HCT116 (cell line): ENCODE results near the gene DENND4A. TPM values are rescaled to one million over a fixed set of nuclear protein-coding genes. Genes with fewer than 3 reads are reported as not detected.

Experiments used
- ATAC-seq: fragments of 200-7000 bp; cut with Tn5 transposase; 2 replicates; pipeline ENCODE4 v1.9.1; 2020; ENCODE audit warnings: mild to moderate bottlenecking, moderate library complexity
- BruUV-seq: library from RNA; stranded (reverse); fragments of 400-500 nt; replicated peaks from 2 replicates; lab custom pipeline; 2021; lab: Mats Ljungman, UMichigan
- CTCF ChIA-PET: fragments of 300-600 bp; sonication (Branson Sonifier 250); formaldehyde crosslinking; loops from one replicate; lab custom pipeline; 2021; ENCODE audit warnings: antibody characterized with exemption; lab: Charles Lee
- POLR2A ChIA-PET: fragments of 300-600, 350-600 bp; sonication (Branson Sonifier 250); formaldehyde crosslinking; loops from one replicate; lab custom pipeline; 2021; ENCODE audit warnings: antibody characterized with exemption; lab: Charles Lee
- RAD21 ChIA-PET, 2 experiments: fragments of 300-600 bp; sonication (Branson Sonifier 250); formaldehyde crosslinking; loops; one replicate each; lab custom pipeline; 2023; ENCODE audit warnings: low total read pairs in 2 of 2; ENCODE audit not compliant: uncharacterized antibody in 2 of 2, unreplicated experiment in 2 of 2, low non-redundant PET in 1 of 2; lab: Charles Lee
- DNase-seq: peaks from one replicate; pipeline ENCODE4 v3.0.0-alpha.2; 2010; ENCODE audit warnings: low read depth, low spot score
- H2AFZ ChIP-seq: fragments of 200-600 bp; shearing (Covaris generic), sonication (generic); 2 replicates; pipeline ENCODE4 v1.6.1; 2017; ENCODE audit warnings: low read depth, mixed run types, mixed read lengths, antibody characterized with exemption, low read length; ENCODE audit not compliant: poor library complexity, severe bottlenecking
- H3K27ac ChIP-seq: 2 replicates; pipeline ENCODE4 v1.5.1; 2012; ENCODE audit warnings: low read depth, low read length
- H3K27me3 ChIP-seq: fragments of 200-600 bp; sonication (generic); 2 replicates; pipeline ENCODE4 v1.6.1; 2016; ENCODE audit warnings: mixed run types, low read length, mixed read lengths; ENCODE audit not compliant: insufficient read depth
- H3K36me3 ChIP-seq, 2 experiments: fragments of 200-500 bp in 1 of 2; fragments of 200-600 bp in 1 of 2; sonication (Bioruptor generic) in 1 of 2; sonication (generic) in 1 of 2; 2 replicates each; pipeline versions ENCODE4 v1.5.1 to v1.6.1; 2014 to 2016; ENCODE audit warnings: low read length in 2 of 2, inconsistent platforms in 1 of 2, mixed read lengths in 1 of 2, mixed run types in 1 of 2; ENCODE audit not compliant: insufficient read depth in 2 of 2, control insufficient read depth in 1 of 2
- H3K4me1 ChIP-seq, 2 experiments: fragments of 200-600 bp in 1 of 2; sonication (generic) in 1 of 2; 2 replicates each; pipeline versions ENCODE4 v1.5.1 to v1.6.1; 2012 to 2017; ENCODE audit warnings: low read length in 2 of 2, inconsistent platforms in 1 of 2, mild to moderate bottlenecking in 1 of 2, mixed read lengths in 1 of 2, mixed run types in 1 of 2, moderate library complexity in 1 of 2; ENCODE audit not compliant: insufficient read depth in 2 of 2, control insufficient read depth in 1 of 2
- H3K4me2 ChIP-seq: fragments of 200-600 bp; sonication (generic); 2 replicates; pipeline ENCODE4 v1.6.1; 2017; ENCODE audit warnings: mixed run types, low read length, mixed read lengths
- H3K4me3 ChIP-seq, 2 experiments: fragments of 200-600 bp in 1 of 2; sonication (generic) in 1 of 2; replicated peaks in 1 of 2; 2 replicates each; pipeline ENCODE4 v1.5.1; 2011 to 2016; ENCODE audit warnings: low read length in 2 of 2, control low read depth in 1 of 2, low read depth in 1 of 2, mild to moderate bottlenecking in 1 of 2, mixed read lengths in 1 of 2, mixed run types in 1 of 2
- H3K79me2 ChIP-seq: fragments of 200-600 bp; sonication (generic); 2 replicates; pipeline ENCODE4 v1.6.1; 2017; ENCODE audit warnings: mild to moderate bottlenecking, mixed run types, low read length, moderate library complexity, mixed read lengths; ENCODE audit not compliant: insufficient read depth
- H3K9ac ChIP-seq: fragments of 200-600 bp; sonication (generic); 2 replicates; pipeline ENCODE4 v1.6.1; 2016; ENCODE audit warnings: low read length, mixed read lengths
- H3K9me2 ChIP-seq: fragments of 200-600 bp; sonication (generic), shearing (Covaris generic); 2 replicates; pipeline ENCODE4 v1.6.1; 2017; ENCODE audit warnings: mixed run types, mild to moderate bottlenecking, moderate library complexity; ENCODE audit not compliant: insufficient read depth
- H3K9me3 ChIP-seq, 2 experiments: fragments of 200-500 bp in 1 of 2; fragments of 200-600 bp in 1 of 2; sonication (Bioruptor generic) in 1 of 2; sonication (generic) in 1 of 2; 2 replicates each; pipeline ENCODE4 v1.6.1; 2014 to 2017; ENCODE audit warnings: low read length in 2 of 2, mixed read lengths in 2 of 2, inconsistent platforms in 1 of 2, low read depth in 1 of 2, mild to moderate bottlenecking in 1 of 2, mixed run types in 1 of 2, moderate library complexity in 1 of 2; ENCODE audit not compliant: control insufficient read depth in 1 of 2, insufficient read depth in 1 of 2
- H4K20me1 ChIP-seq: fragments of 200-600 bp; sonication (generic), shearing (Covaris generic); 2 replicates; pipeline ENCODE4 v1.6.1; 2017; ENCODE audit warnings: mixed run types, mild to moderate bottlenecking, moderate library complexity; ENCODE audit not compliant: insufficient read depth
- CEBPB ChIP-seq: IDR thresholded peaks from 2 replicates; pipeline ENCODE4 v1.6.1; 2012; ENCODE audit warnings: low read depth
- EGR1 ChIP-seq: IDR thresholded peaks from 2 replicates; pipeline ENCODE4 v1.6.1; 2012; ENCODE audit warnings: low read depth
- EZH2 ChIP-seq: fragments of 200-600 bp; sonication (generic); IDR thresholded peaks from 2 replicates; pipeline ENCODE4 v1.6.1; 2017; ENCODE audit warnings: antibody characterized with exemption, mixed run types
- EZH2phosphoT487 ChIP-seq: fragments of 200-600 bp; IDR thresholded peaks from 2 replicates; pipeline ENCODE4 v1.6.1; 2018; ENCODE audit warnings: antibody characterized with exemption, borderline replicate concordance
- POLR2AphosphoS5 ChIP-seq: IDR thresholded peaks from 2 replicates; pipeline ENCODE4 v1.6.1; 2011; ENCODE audit warnings: mild to moderate bottlenecking, low read depth, low read length, moderate library complexity
- SIN3A ChIP-seq: IDR thresholded peaks from 2 replicates; pipeline ENCODE4 v1.6.1; 2012; ENCODE audit warnings: low read depth
- SP1 ChIP-seq: IDR thresholded peaks from 2 replicates; pipeline ENCODE4 v1.6.1; 2012; ENCODE audit warnings: low read depth
- SRF ChIP-seq: IDR thresholded peaks from 2 replicates; pipeline ENCODE4 v1.6.1; 2012; ENCODE audit warnings: low read depth
- ZFX ChIP-seq: fragments of 450-650 bp; IDR thresholded peaks from 2 replicates; pipeline ENCODE4 v1.6.1; 2017
- ZNF274 ChIP-seq: fragments of 200-500 bp; sonication (Bioruptor generic); IDR thresholded peaks from 2 replicates; pipeline ENCODE4 v1.6.1; 2014; ENCODE audit warnings: mild to moderate bottlenecking, low read depth, low read length, inconsistent platforms
- intact Hi-C: fragments of 100-400 bp; cut with micrococcal nuclease; formaldehyde crosslinking; loops from 2 replicates; pipeline ENCODE4 v1.10.0; 2022
- total RNA-seq: library from RNA; stranded (reverse); gene quantifications from one replicate; pipeline ENCODE4 v1.2.1, GENCODE V29; 2021; ENCODE audit not compliant: unreplicated experiment
- TF ChIP-seq, protein P1 (sequence below): IDR thresholded peaks from 2 replicates; pipeline ENCODE4 v1.6.1; 2012; ENCODE audit warnings: low read depth
- TF ChIP-seq, protein P2 (sequence below): IDR thresholded peaks from 2 replicates; pipeline ENCODE4 v1.6.1; 2012

DENND4A gene
- total RNA-seq, 1 experiment from 2014 or later, result 9.1 TPM

DNA sequence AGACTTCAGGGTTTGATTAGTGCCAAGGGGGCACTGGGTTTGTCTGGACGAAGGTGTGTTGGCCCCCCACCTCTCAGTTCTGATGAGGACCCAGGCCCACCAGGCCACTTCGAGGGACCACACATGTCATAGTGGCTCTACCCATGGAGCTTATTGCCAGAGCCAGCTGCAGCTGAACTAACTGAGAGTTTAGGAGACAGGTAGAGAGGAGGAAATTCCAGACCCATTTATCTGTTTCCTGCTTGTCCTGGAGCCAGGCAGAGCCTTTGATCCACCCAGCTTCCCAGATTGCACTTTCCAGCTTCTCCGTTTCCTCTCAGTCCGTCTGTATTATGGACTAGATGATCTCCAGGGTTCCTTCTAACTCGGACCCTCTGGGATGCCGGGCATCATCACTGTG lies 149.5 kb downstream of the DENND4A start:
- Histone ChIP-seq H3K27me3 (no peaks in the 10 kb centered on the region), H3K9ac (no peak overlapping the region), H3K9me3 (no peaks in the 10 kb centered on the region), H3K79me2 (no peaks in the 10 kb centered on the region), H3K9me2 (no peaks in the 10 kb centered on the region), H3K4me1 (peaks cover 2 to 9% of the 10 kb centered on the region in 2 experiments; a peak in 3 of 4 replicates), H3K4me3 (no peak overlapping the region), H3K27ac (no peak overlapping the region), H3K36me3 (no peaks in the 10 kb centered on the region), H3K4me2 (no peak overlapping the region), H2AFZ (no peak overlapping the region), H4K20me1 (no peaks in the 10 kb centered on the region)
- POLR2A ChIA-PET, result no interaction called here
- ATAC-seq, result no peak
- no peak for DNase-seq
- TF ChIP-seq SIN3A, result no peak
- no peak for TF ChIP-seq CEBPB
- TF ChIP-seq SRF, result no peak
- TF ChIP-seq ZFX, result no peak
- no peak for TF ChIP-seq EGR1
- TF ChIP-seq, protein P1, sequence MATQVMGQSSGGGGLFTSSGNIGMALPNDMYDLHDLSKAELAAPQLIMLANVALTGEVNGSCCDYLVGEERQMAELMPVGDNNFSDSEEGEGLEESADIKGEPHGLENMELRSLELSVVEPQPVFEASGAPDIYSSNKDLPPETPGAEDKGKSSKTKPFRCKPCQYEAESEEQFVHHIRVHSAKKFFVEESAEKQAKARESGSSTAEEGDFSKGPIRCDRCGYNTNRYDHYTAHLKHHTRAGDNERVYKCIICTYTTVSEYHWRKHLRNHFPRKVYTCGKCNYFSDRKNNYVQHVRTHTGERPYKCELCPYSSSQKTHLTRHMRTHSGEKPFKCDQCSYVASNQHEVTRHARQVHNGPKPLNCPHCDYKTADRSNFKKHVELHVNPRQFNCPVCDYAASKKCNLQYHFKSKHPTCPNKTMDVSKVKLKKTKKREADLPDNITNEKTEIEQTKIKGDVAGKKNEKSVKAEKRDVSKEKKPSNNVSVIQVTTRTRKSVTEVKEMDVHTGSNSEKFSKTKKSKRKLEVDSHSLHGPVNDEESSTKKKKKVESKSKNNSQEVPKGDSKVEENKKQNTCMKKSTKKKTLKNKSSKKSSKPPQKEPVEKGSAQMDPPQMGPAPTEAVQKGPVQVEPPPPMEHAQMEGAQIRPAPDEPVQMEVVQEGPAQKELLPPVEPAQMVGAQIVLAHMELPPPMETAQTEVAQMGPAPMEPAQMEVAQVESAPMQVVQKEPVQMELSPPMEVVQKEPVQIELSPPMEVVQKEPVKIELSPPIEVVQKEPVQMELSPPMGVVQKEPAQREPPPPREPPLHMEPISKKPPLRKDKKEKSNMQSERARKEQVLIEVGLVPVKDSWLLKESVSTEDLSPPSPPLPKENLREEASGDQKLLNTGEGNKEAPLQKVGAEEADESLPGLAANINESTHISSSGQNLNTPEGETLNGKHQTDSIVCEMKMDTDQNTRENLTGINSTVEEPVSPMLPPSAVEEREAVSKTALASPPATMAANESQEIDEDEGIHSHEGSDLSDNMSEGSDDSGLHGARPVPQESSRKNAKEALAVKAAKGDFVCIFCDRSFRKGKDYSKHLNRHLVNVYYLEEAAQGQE, result no peak
- TF ChIP-seq, protein P2, sequence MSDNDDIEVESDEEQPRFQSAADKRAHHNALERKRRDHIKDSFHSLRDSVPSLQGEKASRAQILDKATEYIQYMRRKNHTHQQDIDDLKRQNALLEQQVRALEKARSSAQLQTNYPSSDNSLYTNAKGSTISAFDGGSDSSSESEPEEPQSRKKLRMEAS, result no peak
- TF ChIP-seq EZH2, result no peak
- no peak for TF ChIP-seq POLR2AphosphoS5
- no peak for TF ChIP-seq EZH2phosphoT487
- TF ChIP-seq SP1, result no peak
- no peak for TF ChIP-seq ZNF274
- no TSS peak for BruUV-seq
- RAD21 ChIA-PET, result no interaction called here
- CTCF ChIA-PET, result interaction anchor here (1.8 kb wide), 1 partner anchor 190 kb away, joined by 3 read pairs; no protein-coding TSS in a partner anchor
- intact Hi-C loops, result no loop called here
